ENCODE measurements around the gene GIT2.
"Not testable (repeated sequence)": the region's sequence is repeated elsewhere in the genome, so short reads cannot be mapped to it uniquely, and the experiment has no call there.

The GIT2 gene

DNA sequence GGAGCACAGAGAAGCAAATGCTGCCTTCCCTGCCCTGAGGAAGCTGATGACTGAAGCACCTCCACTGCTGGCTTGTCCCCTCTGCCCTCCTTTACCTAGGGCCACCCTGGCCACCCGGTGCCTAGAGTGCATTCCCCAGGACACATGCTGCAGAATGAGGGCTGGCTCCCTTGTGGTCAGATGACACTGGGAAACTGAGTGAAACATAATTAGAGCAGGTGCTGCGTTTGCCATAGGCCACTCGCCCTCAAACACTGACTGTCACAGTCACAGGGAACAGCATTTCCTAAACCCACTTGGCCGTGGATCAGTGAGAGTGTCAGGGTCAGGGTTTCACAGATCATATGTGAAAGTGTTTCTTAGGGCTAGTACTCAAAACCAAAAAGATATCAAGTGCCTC, 80.1 kb downstream of the GIT2 start:
- DNase-seq, result no peak

DNA sequence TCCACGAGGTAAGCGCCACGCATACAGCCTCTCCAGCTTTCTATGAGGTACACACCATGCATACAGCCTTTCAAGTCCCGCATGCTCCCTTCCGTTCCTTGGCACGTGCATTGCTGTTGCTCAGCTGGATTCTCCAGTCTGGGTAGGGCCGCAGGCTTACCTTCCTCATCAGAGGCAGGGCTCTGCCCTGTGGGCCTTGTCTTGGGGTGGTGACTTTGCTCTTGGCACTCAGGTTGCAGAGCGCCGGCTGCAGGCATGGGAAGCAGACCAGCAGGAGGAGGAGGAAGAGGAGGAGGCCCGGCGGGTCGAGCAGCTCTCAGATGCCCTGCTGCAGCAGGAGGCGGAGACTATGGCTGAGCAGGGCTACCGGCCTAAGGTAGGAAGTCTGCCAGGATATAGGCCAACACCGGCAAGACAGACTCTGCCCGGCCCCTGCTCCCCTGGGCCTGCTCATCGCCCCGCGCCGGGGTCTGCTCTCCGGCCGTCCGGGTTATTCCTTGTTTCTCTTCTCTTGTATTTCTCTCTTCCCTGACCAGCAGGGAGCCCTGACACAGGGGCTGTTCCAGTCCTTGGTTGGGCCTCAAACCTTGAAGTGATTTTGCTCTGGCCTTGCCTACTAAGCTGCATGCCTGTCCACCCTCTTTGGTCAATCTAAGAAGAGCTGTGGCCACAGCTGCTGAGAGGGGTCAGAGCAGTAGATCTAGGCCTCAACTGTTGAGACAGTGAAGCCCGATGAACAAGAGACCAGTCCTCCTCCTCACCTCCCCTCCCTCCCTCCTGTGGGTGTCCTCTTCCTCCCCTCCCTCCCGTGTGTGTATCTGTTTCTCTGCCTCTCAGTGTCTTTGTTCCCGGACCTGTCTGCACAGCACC, 80.8 kb downstream of the GIT2 start:
- DNase-seq, result no peak

DNA sequence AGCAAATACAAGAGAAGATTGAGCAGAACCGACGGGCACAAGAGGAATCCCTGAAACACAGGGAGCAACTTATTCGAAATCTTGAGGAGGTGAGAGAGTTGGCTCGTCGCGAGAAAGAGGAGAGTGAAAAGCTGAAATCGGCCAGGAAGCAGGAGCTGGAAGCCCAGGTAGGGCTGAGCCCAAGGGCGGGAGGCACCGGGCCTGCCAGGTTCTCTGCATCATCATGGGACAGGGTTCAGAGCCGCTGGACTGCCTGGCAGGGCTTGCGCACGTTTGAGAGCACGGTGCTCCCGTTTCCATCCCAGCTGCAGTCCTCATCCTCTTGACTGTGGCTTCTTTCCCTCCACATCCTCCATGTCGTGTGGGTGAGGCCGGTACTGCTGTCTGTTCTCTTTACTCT, 81.7 kb downstream of the GIT2 start:
- no peak for DNase-seq

- DNase-seq, result no peak
These were observed 83.3 kb downstream of the GIT2 start for GRCh38 chr12:109912855-109913321.

DNA sequence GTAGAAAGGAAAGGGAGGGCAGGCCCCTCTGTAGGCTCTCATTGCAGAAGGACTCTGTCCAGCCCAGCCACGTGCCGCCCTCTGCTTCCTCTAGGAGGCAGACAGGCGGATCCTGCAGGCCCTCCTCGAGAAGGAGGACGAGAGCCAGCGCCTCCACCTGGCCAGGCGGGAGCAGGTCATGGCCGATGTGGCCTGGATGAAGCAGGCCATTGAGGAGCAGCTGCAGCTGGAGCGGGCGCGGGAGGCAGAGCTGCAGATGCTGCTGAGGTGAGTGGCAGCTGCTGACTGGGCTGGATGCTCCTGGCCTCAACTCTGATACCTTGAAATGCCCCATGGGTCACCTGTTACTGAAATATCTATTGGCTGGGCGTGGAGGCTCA, 85.2 kb downstream of the GIT2 start:
- DNase-seq, result no peak

DNA sequence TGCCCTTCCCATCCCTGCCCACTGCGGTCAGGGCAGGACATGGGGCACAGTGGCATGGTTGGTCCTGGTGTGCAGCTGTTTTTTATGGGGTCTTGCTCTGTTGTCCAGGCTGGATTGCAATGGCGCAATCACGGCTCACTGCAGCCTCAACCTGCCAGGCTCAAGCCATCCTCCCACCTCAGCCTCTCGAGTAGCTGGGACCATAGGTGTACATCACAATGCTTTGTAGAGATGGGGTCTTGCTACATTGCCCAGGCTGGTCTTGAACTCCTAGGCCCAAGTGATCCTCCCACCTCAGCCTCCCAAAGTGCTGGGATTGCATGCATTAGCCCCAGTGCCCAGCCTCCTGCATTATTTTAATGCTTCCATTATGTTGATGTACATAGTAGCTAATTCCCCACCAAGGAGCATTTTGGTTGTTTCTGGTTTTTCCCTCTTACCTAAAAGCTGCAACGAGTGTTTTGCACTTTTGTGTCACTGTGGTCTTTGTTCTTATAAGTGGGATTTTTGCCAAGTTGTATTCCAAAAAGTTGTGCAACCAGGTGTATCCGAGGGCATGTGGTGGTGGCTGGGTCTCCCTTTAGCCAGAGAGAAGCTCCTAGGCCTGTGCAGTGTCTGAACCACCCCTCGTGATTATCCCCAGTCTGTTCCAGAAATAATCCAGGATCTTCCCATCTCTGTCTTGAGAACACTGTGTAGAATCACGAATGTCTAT, 85.8 kb downstream of the GIT2 start:
- no peak for DNase-seq

- no peak for DNase-seq
These were observed 90.9 kb downstream of the GIT2 start for GRCh38 chr12:109905301-109905700.

- no peak for DNase-seq
These were observed 93.2 kb downstream of the GIT2 start for GRCh38 chr12:109902891-109903418.

DNA sequence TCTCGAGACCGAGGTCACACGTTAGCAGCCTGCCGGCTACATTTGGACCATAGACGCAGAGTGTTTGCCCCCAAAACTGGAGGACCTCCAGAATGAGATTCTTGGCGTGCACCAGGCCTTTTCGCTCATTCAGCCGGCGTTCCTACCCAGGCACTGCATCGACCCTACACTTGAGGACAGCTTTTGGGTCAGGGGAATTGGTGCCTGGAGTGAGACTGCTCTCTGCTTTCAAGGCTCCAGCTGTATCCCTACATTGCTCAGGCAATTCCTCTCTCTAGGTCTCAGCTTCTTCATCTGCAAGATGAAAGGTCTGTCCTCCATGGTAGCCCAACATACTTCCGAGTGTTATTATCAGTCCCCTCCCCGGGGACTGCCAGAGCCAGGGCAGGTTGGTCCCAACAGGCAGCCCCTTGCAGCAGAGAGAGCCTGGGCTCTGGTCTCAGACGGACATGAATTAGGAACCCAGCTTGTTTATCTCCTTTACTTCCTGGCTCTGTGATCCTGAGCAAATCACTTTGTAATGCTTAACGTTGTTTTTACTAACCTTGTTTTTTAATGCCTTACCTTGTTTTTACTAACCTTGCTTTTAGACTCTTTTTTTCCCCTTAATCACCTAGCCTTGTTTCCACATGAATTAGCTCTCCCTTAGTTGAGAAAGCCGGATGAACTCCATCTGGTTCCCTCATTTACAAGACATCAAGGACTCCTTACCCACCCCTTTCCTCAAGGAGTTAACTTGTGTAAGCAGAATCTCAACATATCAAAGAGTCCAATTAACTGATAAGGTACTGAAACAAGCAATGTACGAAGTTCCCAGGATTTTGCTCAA, 95.2 kb downstream of the GIT2 start:
- DNase-seq, result no peak

DNA sequence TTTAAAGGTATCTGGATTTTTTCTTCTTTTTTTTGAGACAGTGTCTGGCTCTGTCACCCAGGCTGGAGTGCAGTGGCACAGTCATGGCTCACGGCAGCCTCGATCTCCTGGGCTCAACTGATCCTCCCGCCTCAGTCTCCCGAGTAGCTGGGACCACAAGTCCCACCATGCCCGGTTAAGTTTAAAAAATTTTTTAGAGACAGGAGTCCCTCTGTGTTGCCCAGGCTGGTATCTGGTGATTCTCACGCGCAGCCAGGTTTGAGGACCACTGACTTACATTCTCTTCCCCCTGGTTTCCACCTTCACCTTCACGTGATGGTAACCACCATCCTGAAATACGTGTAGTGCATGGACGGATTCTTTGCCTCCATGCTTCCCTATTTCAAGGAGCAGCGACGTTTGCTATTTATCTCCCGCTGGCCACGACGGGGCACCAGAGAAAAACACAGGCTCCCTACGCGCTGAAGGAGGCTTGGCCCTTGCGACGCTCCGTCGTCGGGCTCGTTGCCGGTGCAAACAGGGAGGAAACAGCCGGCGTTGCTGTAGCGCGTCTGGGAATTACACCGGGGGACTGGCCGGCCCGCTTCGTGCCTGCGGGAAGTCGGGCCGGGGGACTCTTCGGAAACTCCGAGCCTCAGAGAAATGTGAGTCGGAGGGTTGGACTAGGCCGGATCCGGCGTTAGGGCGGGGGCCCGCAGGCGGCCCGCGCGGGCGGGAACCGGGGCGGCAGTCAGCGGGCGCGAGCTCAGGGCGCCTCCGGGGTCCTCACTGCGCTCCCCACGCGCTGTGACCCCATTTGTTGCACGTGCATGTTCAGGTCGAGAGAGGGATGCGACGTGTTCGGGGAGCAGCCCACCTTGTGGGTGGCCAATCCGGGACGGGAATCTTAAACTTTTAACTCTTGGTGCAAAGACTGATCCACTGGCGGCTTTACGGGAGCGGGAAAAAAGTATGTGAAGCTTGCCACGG, 96.1 kb downstream of the GIT2 start, which contains the start of gene TCHP:
TCHP (plus strand) TSS at position 492 of the 969 bp plus-strand sequence. CDS start 2,753 bp downstream, outside the sequence.
- peak; percentile 79 for DNase-seq

DNA sequence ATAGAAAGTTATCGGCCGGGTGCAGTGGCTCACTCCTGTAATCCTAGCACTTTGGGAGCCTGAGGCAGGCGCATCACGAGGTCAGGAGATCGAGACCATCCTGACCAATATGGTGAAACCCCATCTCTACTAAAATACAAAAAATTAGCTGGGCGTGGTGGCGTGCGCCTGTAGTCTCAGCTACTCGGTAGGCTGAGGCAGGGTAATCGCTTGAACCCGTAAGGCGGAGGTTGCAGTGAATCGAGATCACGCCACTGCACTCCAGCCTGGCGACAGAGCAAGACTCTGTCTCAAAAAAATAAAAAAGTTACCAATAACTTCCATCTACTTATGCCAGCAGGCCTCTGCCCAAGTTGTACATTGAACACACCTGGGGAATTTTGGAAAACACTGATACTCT, 96.8 kb downstream of the GIT2 start:
- not testable (repeated sequence) for DNase-seq

GRCh38 chr12:109897029-109897428, 99.1 kb downstream of the GIT2 start:
- no peak for DNase-seq

DNA sequence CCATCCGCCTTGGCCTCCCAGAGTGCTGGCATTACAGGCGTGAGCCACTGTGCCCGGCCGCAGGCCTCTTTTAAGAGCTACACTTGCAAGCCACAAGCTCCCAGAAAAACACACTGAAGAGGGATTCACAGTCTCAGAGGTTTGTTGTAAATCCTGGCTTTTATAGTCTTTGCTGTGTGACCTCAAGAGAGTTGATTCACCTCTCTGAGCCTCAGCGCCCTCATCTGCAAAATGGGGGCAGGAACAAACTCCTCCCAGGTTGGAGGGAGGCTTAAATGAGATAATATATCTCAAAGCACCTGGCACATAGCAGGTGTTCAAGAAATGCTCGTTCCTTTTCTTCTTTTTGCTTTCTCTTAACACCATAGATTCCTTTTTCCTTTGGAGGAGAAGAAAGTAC, 100.0 kb downstream of the GIT2 start:
- no peak for DNase-seq

DNA sequence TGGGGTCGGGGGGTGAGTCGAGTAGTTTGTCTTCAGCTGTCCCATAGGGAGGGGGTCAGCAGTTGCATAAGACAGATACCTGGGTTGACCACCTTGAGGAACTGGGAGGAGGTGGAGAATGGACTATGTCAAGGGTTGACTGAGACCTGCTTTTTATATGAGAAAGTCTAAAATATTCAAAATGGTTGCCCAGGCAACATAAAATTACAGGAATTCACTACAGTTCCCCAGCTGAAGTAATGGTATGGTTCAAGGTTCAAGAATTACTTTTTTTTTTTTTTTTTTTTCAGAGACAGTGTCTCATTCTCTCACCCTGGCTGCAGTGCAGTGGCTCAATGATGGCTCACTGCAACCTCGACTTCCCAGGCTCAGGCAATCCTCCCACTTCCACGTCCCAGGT, 101.2 kb downstream of the GIT2 start:
- DNase-seq, result no peak

GRCh38 chr12:109893261-109893995, 102.7 kb downstream of the GIT2 start:
- no peak for DNase-seq

DNA sequence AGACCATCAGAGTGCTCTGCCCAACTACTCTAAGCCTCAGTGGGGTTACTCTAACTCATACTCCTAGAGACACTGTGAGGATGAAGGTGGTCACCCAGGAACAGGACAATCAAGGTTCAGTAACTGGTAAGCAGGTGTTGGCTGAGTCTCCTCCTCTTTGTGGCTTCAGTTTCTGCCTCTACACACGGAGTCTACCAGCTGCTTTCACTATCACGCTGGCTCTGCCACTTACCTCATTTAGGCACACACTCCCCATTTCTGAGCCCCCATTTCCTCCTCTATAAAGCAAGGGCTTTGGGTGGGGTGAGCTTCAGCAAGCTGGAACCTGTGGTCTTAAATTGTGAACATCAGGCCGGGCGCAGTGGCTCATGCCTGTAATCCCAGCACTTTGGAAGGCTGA, 103.4 kb downstream of the GIT2 start:
- DNase-seq, result no peak

- DNase-seq, result no peak
These were observed 103.9 kb downstream of the GIT2 start for GRCh38 chr12:109892165-109892715.

GRCh38 chr12:109891731-109892130, 104.4 kb downstream of the GIT2 start:
- not testable (repeated sequence) for DNase-seq

- DNase-seq, result no peak
These were observed 105.5 kb downstream of the GIT2 start for GRCh38 chr12:109890620-109891170.
